Naive B cell (primary cell): Measurements from ENCODE around the gene TTC7B. TPM values are rescaled to one million over a fixed set of nuclear protein-coding genes. Genes with fewer than 3 reads are reported as not detected.

Source experiments
- ATAC-seq, 2 donors: fragments of 150-1000 bp; cut with Tn5 transposase; 2 replicates each; pipeline ENCODE4 v1.10.0; 2021; ENCODE audit warnings: low read depth in 2 of 2, mild to moderate bottlenecking in 2 of 2, moderate library complexity in 2 of 2
- DNase-seq: peaks from one replicate; pipeline ENCODE4 v3.0.0; 2022
- H3K27ac Mint-ChIP-seq, 6 donors: one replicate each; pipeline ENCODE4 v1.8.0; 2020 to 2022; ENCODE audit warnings: mild to moderate bottlenecking in 6 of 6, mixed read lengths in 6 of 6, moderate library complexity in 5 of 6, inconsistent platforms in 2 of 6
- H3K27me3 Mint-ChIP-seq, 3 donors: one replicate each; pipeline ENCODE4 v1.8.0; 2021 to 2022; ENCODE audit warnings: mixed read lengths in 3 of 3, mild to moderate bottlenecking in 1 of 3
- H3K36me3 Mint-ChIP-seq, 2 donors: one replicate each; pipeline ENCODE4 v1.8.0; 2020 to 2022; ENCODE audit warnings: mixed read lengths in 2 of 2, inconsistent platforms in 1 of 2, mild to moderate bottlenecking in 1 of 2
- H3K4me1 Mint-ChIP-seq, 3 donors: one replicate each; pipeline ENCODE4 v1.8.0; 2020 to 2022; ENCODE audit warnings: mixed read lengths in 3 of 3, inconsistent platforms in 1 of 3, mild to moderate bottlenecking in 1 of 3, moderate library complexity in 1 of 3
- H3K4me3 Mint-ChIP-seq, 8 donors: one replicate each; pipeline ENCODE4 v1.8.0; 2020 to 2022; ENCODE audit warnings: mild to moderate bottlenecking in 8 of 8, mixed read lengths in 8 of 8, moderate library complexity in 8 of 8, inconsistent platforms in 2 of 8
- H3K9me3 Mint-ChIP-seq, 7 donors: one replicate each; pipeline ENCODE4 v1.8.0; 2020 to 2022; ENCODE audit warnings: mixed read lengths in 7 of 7, mild to moderate bottlenecking in 5 of 7, inconsistent platforms in 2 of 7, moderate library complexity in 1 of 7
- polyA plus RNA-seq, 6 donors: library from polyadenylated mRNA; unstranded; fragments of 300-500 nt; fragmentation: Illumina TruSeq; gene quantifications; one replicate each; pipeline ENCODE4 v1.2.3, GENCODE V29; 2021; ENCODE audit warnings: low read depth in 6 of 6

The TTC7B gene
- polyA plus RNA-seq, 6 donors from 2014 or later = 0.39 to 1.2 TPM; not detected in 4

- peaks cover 0 to 12% (median 0%) of the 10 kb centered on the region in 3 donors for H3K27me3 Mint-ChIP-seq
- peaks cover 5 to 28% (median 20%) of the 10 kb centered on the region in 7 donors for H3K9me3 Mint-ChIP-seq
- no peak overlapping the region for H3K4me3 Mint-ChIP-seq
Measured at GRCh38 chr14:90750701-90751100, 65.5 kb downstream of the TTC7B start.

GRCh38 chr14:90750191-90750590 is 66.0 kb downstream of the TTC7B start:
- Mint-ChIP-seq H3K27ac (no peak overlapping the region), H3K4me1 (no peaks in the 10 kb centered on the region), H3K27me3 (peaks cover 0 to 12% (median 0%) of the 10 kb centered on the region in 3 donors), H3K4me3 (no peak overlapping the region), H3K36me3 (peaks cover 7% of the 10 kb centered on the region in 2 donors), H3K9me3 (peaks cover 5 to 28% (median 20%) of the 10 kb centered on the region in 7 donors)
- ATAC-seq (no peak), DNase-seq (no peak)

More at GRCh38 chr14:90750701-90751100, 65.5 kb downstream of the TTC7B start:
- Mint-ChIP-seq H3K27ac (no peak overlapping the region), H3K4me1 (no peaks in the 10 kb centered on the region), H3K36me3 (peaks cover 7% of the 10 kb centered on the region in 2 donors)
- no peak for DNase-seq
- no peak for ATAC-seq

GRCh38 chr14:90747909-90748308 is 68.3 kb downstream of the TTC7B start:
- Mint-ChIP-seq H3K36me3 (peaks cover 7% of the 10 kb centered on the region in 2 donors), H3K9me3 (peaks cover 5 to 28% (median 20%) of the 10 kb centered on the region in 7 donors), H3K4me1 (no peaks in the 10 kb centered on the region), H3K27me3 (peaks cover 0 to 5% (median 0%) of the 10 kb centered on the region in 3 donors), H3K27ac (no peak overlapping the region), H3K4me3 (no peak overlapping the region)
- DNase-seq = no peak
- no peak for ATAC-seq

- peaks cover 0 to 13% (median 10%) of the 10 kb centered on the region in 7 donors for H3K9me3 Mint-ChIP-seq
- ATAC-seq = no peak
- H3K27ac Mint-ChIP-seq = no peak overlapping the region
Measured at GRCh38 chr14:90743826-90744225, 72.4 kb downstream of the TTC7B start.

GRCh38 chr14:90743425-90743824 is 72.8 kb downstream of the TTC7B start:
- Mint-ChIP-seq H3K9me3 (peaks cover 0 to 9% (median 6%) of the 10 kb centered on the region in 7 donors), H3K4me1 (no peaks in the 10 kb centered on the region), H3K27ac (no peak overlapping the region), H3K27me3 (no peaks in the 10 kb centered on the region), H3K36me3 (no peaks in the 10 kb centered on the region), H3K4me3 (no peak overlapping the region)
- ATAC-seq (no peak), DNase-seq (no peak)

More at GRCh38 chr14:90743826-90744225, 72.4 kb downstream of the TTC7B start:
- Mint-ChIP-seq H3K4me3 (no peak overlapping the region), H3K36me3 (no peaks in the 10 kb centered on the region), H3K27me3 (no peaks in the 10 kb centered on the region), H3K4me1 (no peaks in the 10 kb centered on the region)
- no peak for DNase-seq

- peaks cover 0 to 2% (median 0%) of the 10 kb centered on the region in 7 donors for H3K9me3 Mint-ChIP-seq
- no peaks in the 10 kb centered on the region for H3K4me1 Mint-ChIP-seq
- H3K4me3 Mint-ChIP-seq = no peak overlapping the region
- ATAC-seq (no peak), DNase-seq (no peak)
- H3K36me3 Mint-ChIP-seq = no peaks in the 10 kb centered on the region
- no peak overlapping the region for H3K27ac Mint-ChIP-seq
- H3K27me3 Mint-ChIP-seq = no peaks in the 10 kb centered on the region
Measured at GRCh38 chr14:90742729-90743128, 73.5 kb downstream of the TTC7B start.

- Mint-ChIP-seq H3K27ac (peak overlapping the region in 1 of 6 donors; percentile 26), H3K36me3 (no peaks in the 10 kb centered on the region), H3K4me1 (no peaks in the 10 kb centered on the region), H3K27me3 (no peaks in the 10 kb centered on the region), H3K9me3 (peaks cover 0 to 2% (median 0%) of the 10 kb centered on the region in 7 donors), H3K4me3 (no peak overlapping the region)
- DNase-seq = no peak
- ATAC-seq = no peak
Measured at GRCh38 chr14:90742252-90742651, 74.0 kb downstream of the TTC7B start.

- no peak for ATAC-seq
- H3K27ac Mint-ChIP-seq = no peak overlapping the region
- no peak overlapping the region for H3K4me3 Mint-ChIP-seq
- no peaks in the 10 kb centered on the region for H3K36me3 Mint-ChIP-seq
- H3K4me1 Mint-ChIP-seq = no peaks in the 10 kb centered on the region
- no peaks in the 10 kb centered on the region for H3K27me3 Mint-ChIP-seq
- peaks cover 0 to 2% (median 0%) of the 10 kb centered on the region in 7 donors for H3K9me3 Mint-ChIP-seq
- no peak for DNase-seq
Measured at GRCh38 chr14:90741682-90741946, 74.6 kb downstream of the TTC7B start.

GRCh38 chr14:90740946-90741681 is 75.1 kb downstream of the TTC7B start:
- ATAC-seq (no peak), DNase-seq (no peak)
- Mint-ChIP-seq H3K9me3 (peaks cover 0 to 2% (median 0%) of the 10 kb centered on the region in 7 donors), H3K4me3 (no peak overlapping the region), H3K27me3 (no peaks in the 10 kb centered on the region), H3K36me3 (no peaks in the 10 kb centered on the region), H3K4me1 (no peaks in the 10 kb centered on the region), H3K27ac (no peak overlapping the region)

GRCh38 chr14:90740081-90740480 is 76.1 kb downstream of the TTC7B start:
- no peak overlapping the region for H3K4me3 Mint-ChIP-seq
- H3K9me3 Mint-ChIP-seq = peaks cover 0 to 2% (median 0%) of the 10 kb centered on the region in 7 donors
- DNase-seq (no peak), ATAC-seq (no peak)
- H3K27ac Mint-ChIP-seq = no peak overlapping the region
- H3K27me3 Mint-ChIP-seq = no peaks in the 10 kb centered on the region
- H3K4me1 Mint-ChIP-seq = no peaks in the 10 kb centered on the region
- H3K36me3 Mint-ChIP-seq = no peaks in the 10 kb centered on the region

GRCh38 chr14:90739318-90740068 is 76.7 kb downstream of the TTC7B start:
- no peak for DNase-seq
- Mint-ChIP-seq H3K27me3 (no peaks in the 10 kb centered on the region), H3K9me3 (peaks cover 0 to 2% (median 0%) of the 10 kb centered on the region in 7 donors), H3K36me3 (no peaks in the 10 kb centered on the region), H3K4me3 (no peak overlapping the region), H3K27ac (no peak overlapping the region), H3K4me1 (no peaks in the 10 kb centered on the region)
- ATAC-seq = no peak

- no peak overlapping the region for H3K4me3 Mint-ChIP-seq
- DNase-seq (no peak), ATAC-seq (no peak)
- peaks cover 0 to 8% (median 0%) of the 10 kb centered on the region in 3 donors for H3K27me3 Mint-ChIP-seq
- H3K36me3 Mint-ChIP-seq = no peaks in the 10 kb centered on the region
- no peaks in the 10 kb centered on the region for H3K4me1 Mint-ChIP-seq
- no peaks in the 10 kb centered on the region for H3K9me3 Mint-ChIP-seq
- no peak overlapping the region for H3K27ac Mint-ChIP-seq
Measured at GRCh38 chr14:90733139-90733808, 83.0 kb downstream of the TTC7B start.

- DNase-seq (no peak), ATAC-seq (no peak)
- no peak overlapping the region for H3K4me3 Mint-ChIP-seq
- H3K4me1 Mint-ChIP-seq = no peaks in the 10 kb centered on the region
- H3K36me3 Mint-ChIP-seq = no peaks in the 10 kb centered on the region
- H3K27ac Mint-ChIP-seq = no peak overlapping the region
- H3K27me3 Mint-ChIP-seq = peaks cover 0 to 8% (median 0%) of the 10 kb centered on the region in 3 donors
- no peaks in the 10 kb centered on the region for H3K9me3 Mint-ChIP-seq
Measured at GRCh38 chr14:90732718-90733117, 83.5 kb downstream of the TTC7B start.
